Measurements from ENCODE around the gene GJB5.
"Not testable (repeated sequence)": the region's sequence is repeated elsewhere in the genome, so short reads cannot be mapped to it uniquely, and the experiment has no call there.

The GJB5 gene

DNA sequence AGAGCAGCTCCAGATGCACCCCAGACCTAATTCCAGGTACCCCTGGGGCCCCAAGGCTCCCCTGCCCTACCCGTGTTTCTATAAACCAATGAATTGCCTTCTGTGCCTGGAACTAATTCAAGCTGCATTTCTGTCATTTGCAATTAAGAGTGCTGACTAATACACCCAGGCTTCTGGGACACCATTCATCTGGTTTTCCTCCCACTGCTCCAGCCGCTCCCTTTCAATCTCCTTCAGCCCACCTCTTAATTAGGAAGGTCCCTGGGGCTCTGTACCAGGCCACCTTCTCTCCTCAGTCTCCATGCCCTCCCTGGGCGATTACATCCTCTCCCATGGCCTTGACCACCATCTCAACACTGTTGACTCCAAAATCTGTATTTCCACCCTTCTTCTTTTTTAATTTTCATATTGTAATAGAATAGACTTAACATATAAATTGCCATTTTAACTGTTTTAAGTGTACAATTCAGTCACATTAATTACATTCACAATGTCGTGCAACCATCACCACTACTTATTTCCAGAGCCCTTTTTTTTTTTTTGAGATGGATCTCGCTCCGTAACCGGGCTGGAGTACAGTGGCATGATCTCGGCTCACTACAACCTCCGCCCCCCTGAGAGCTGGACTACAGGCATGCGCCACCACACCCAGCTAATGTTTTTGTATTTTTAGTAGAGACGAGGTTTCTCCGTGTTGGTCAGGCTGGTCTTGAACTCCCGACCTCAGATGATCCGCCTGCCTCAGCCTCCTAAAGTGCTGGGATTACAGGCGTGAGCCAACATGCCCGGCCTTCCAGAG is 16.9 kb downstream of the GJB5 start:
- Histone ChIP-seq H3K36me3 (replicated peaks) (no peaks in the 10 kb centered on the region), H3K9me3 (no peaks in the 10 kb centered on the region), H3K27me3 (ENCODE audit: low read depth) (peaks cover 3% of the 10 kb centered on the region; the same call in 1 of the 2 replicates), H3K4me3 (no peak overlapping the region), H3K4me1 (no peaks in the 10 kb centered on the region)
- DNase-seq (ENCODE audit: low spot score in 2 of 2): no peak
- in situ Hi-C loops (cut with MboI; ENCODE audit: low sequenced_read_pairs): no loop called here

GRCh38 chr1:34773114-34773513 is 18.3 kb downstream of the GJB5 start:
- in situ Hi-C loops (cut with MboI; ENCODE audit: low sequenced_read_pairs); H3K27me3 ChIP-seq (ENCODE audit: low read depth); H3K36me3 ChIP-seq (replicated peaks); H3K4me1 ChIP-seq; H3K9me3 ChIP-seq; DNase-seq (ENCODE audit: low spot score in 2 of 2); H3K4me3 ChIP-seq: not testable (repeated sequence)

GRCh38 chr1:34774957-34775356 is 20.1 kb downstream of the GJB5 start:
- DNase-seq (ENCODE audit: low spot score in 2 of 2): no peak
- no peaks in the 10 kb centered on the region; the same call in 1 of the 2 replicates for H3K27me3 ChIP-seq (ENCODE audit: low read depth)
- H3K4me1 ChIP-seq: no peaks in the 10 kb centered on the region
- no peaks in the 10 kb centered on the region for H3K9me3 ChIP-seq
- in situ Hi-C loops (cut with MboI; ENCODE audit: low sequenced_read_pairs): no loop called here
- H3K4me3 ChIP-seq: no peak overlapping the region
- H3K36me3 ChIP-seq (replicated peaks): no peaks in the 10 kb centered on the region

DNA sequence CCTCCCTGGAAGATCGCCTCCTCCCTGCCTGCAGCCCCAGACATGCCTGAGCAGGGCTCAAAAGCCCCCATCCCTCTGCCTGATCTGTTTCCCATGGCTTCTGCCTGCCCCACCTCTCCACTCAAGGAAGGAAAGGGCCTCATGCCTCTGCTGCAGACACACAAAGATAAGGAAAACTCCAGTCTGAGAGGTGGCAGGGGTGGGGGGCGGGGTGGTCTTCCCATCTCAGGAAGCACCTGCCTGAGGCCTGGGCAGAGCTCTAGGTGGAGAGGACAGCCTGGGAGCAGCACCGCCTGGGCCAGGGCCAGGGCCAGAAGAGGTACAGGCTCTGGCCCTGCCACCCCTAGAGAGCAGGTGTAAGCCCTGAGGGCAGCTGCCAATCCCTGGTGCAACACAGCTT is 22.1 kb downstream of the GJB5 start:
- no peak overlapping the region for H3K4me3 ChIP-seq
- H3K27me3 ChIP-seq (ENCODE audit: low read depth): peaks cover 4% of the 10 kb centered on the region; the same call in 1 of the 2 replicates
- no peaks in the 10 kb centered on the region for H3K36me3 ChIP-seq (replicated peaks)
- DNase-seq (ENCODE audit: low spot score in 2 of 2): no peak
- H3K9me3 ChIP-seq: no peaks in the 10 kb centered on the region
- no peaks in the 10 kb centered on the region for H3K4me1 ChIP-seq
- in situ Hi-C loops (cut with MboI; ENCODE audit: low sequenced_read_pairs): no loop called here

GRCh38 chr1:34777519-34778321 is 22.9 kb downstream of the GJB5 start:
- H3K4me1 ChIP-seq: no peaks in the 10 kb centered on the region
- H3K27me3 ChIP-seq (ENCODE audit: low read depth): peaks cover 4% of the 10 kb centered on the region; the same call in 1 of the 2 replicates
- no peaks in the 10 kb centered on the region for H3K9me3 ChIP-seq
- in situ Hi-C loops (cut with MboI; ENCODE audit: low sequenced_read_pairs): no loop called here
- H3K4me3 ChIP-seq: no peak overlapping the region
- no peaks in the 10 kb centered on the region for H3K36me3 ChIP-seq (replicated peaks)
- no peak for DNase-seq (ENCODE audit: low spot score in 2 of 2)

DNA sequence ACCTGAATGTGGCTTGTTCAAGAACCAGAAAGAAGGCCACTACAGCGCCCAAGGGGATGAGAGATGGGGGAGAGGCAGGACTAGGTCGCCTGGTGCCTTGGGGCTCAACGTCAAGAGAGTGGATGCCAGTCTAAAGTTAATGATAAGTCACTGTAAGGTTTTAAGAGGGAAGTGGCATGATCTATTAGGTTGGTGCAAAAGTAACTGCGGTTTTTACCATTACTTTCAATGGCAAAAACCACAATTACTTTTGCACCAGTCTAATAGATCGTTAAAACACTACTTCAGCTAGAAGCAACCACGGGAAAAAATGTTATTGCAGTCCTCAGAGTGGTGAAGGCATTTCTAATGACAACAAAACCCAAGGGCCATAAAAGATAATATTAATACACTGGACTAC is 23.5 kb downstream of the GJB5 start:
- Histone ChIP-seq H3K4me1 (no peaks in the 10 kb centered on the region), H3K27me3 (ENCODE audit: low read depth) (peaks cover 4% of the 10 kb centered on the region; the same call in 1 of the 2 replicates)
- in situ Hi-C loops (cut with MboI; ENCODE audit: low sequenced_read_pairs): no loop called here

DNA sequence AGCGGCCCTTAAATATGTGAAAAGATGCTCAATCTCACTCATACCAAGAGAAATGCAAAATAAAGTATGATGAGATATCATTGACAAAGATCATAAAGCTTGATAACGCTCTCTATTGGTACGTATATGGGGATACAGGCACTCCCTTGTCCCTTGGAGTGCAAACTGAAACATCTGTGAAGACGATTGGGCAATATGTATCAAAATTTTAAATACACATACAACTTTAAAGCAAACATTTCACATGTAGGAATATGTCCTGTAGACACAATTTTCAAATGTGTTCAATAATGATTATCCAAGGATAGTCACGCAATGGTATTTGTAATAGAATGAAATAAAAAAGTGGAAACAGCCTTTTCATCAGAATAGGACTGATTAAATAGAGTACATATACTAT is 24.2 kb downstream of the GJB5 start:
- Histone ChIP-seq H3K4me1 (no peaks in the 10 kb centered on the region), H3K36me3 (replicated peaks) (no peaks in the 10 kb centered on the region), H3K9me3 (no peaks in the 10 kb centered on the region), H3K4me3 (no peak overlapping the region), H3K27me3 (ENCODE audit: low read depth) (peaks cover 4% of the 10 kb centered on the region; the same call in 1 of the 2 replicates)
- in situ Hi-C loops (cut with MboI; ENCODE audit: low sequenced_read_pairs): no loop called here
- DNase-seq (ENCODE audit: low spot score in 2 of 2): no peak

More for the DNA sequence above, 23.5 kb downstream of the GJB5 start:
- no peaks in the 10 kb centered on the region for H3K9me3 ChIP-seq
- DNase-seq (ENCODE audit: low spot score in 2 of 2): no peak
- H3K36me3 ChIP-seq (replicated peaks): no peaks in the 10 kb centered on the region
- no peak overlapping the region for H3K4me3 ChIP-seq

GRCh38 chr1:34779526-34779925 is 24.7 kb downstream of the GJB5 start:
- Histone ChIP-seq H3K36me3 (replicated peaks) (no peaks in the 10 kb centered on the region), H3K4me3 (no peak overlapping the region), H3K27me3 (ENCODE audit: low read depth) (peaks cover 4% of the 10 kb centered on the region; the same call in 1 of the 2 replicates), H3K4me1 (no peaks in the 10 kb centered on the region), H3K9me3 (no peaks in the 10 kb centered on the region)
- in situ Hi-C loops (cut with MboI; ENCODE audit: low sequenced_read_pairs): no loop called here
- DNase-seq (ENCODE audit: low spot score in 2 of 2): no peak

GRCh38 chr1:34779962-34780361 is 25.1 kb downstream of the GJB5 start:
- H3K36me3 ChIP-seq (replicated peaks): no peaks in the 10 kb centered on the region
- DNase-seq (ENCODE audit: low spot score in 2 of 2): no peak
- in situ Hi-C loops (cut with MboI; ENCODE audit: low sequenced_read_pairs): no loop called here
- no peaks in the 10 kb centered on the region for H3K9me3 ChIP-seq
- no peaks in the 10 kb centered on the region for H3K4me1 ChIP-seq
- no peak overlapping the region for H3K4me3 ChIP-seq
- peaks cover 4% of the 10 kb centered on the region; the same call in 1 of the 2 replicates for H3K27me3 ChIP-seq (ENCODE audit: low read depth)

GRCh38 chr1:34780528-34780927 is 25.7 kb downstream of the GJB5 start:
- no peak for DNase-seq (ENCODE audit: low spot score in 2 of 2)
- H3K4me1 ChIP-seq: no peaks in the 10 kb centered on the region
- H3K4me3 ChIP-seq: no peak overlapping the region
- in situ Hi-C loops (cut with MboI; ENCODE audit: low sequenced_read_pairs): no loop called here
- no peaks in the 10 kb centered on the region for H3K9me3 ChIP-seq
- H3K27me3 ChIP-seq (ENCODE audit: low read depth): peaks cover 4% of the 10 kb centered on the region; the same call in 1 of the 2 replicates
- no peaks in the 10 kb centered on the region for H3K36me3 ChIP-seq (replicated peaks)

GRCh38 chr1:34781071-34781843 is 26.4 kb downstream of the GJB5 start, which contains the start of gene GJB3:
Gene GJB3, plus strand, starts transcription at chr1:34781214. Its CDS starts 3,549 bp downstream, at chr1:34784763.
- Histone ChIP-seq H3K4me3 (no peak within 1 kb of the TSS), H3K4me1 (no peaks in the 10 kb centered on the region), H3K27me3 (ENCODE audit: low read depth) (peaks cover 4% of the 10 kb centered on the region; the same call in 1 of the 2 replicates), H3K9me3 (no peaks in the 10 kb centered on the region), H3K36me3 (replicated peaks) (no peaks in the 10 kb centered on the region)
- in situ Hi-C loops (cut with MboI; ENCODE audit: low sequenced_read_pairs): no loop called here
- no peak for DNase-seq (ENCODE audit: low spot score in 2 of 2)

DNA sequence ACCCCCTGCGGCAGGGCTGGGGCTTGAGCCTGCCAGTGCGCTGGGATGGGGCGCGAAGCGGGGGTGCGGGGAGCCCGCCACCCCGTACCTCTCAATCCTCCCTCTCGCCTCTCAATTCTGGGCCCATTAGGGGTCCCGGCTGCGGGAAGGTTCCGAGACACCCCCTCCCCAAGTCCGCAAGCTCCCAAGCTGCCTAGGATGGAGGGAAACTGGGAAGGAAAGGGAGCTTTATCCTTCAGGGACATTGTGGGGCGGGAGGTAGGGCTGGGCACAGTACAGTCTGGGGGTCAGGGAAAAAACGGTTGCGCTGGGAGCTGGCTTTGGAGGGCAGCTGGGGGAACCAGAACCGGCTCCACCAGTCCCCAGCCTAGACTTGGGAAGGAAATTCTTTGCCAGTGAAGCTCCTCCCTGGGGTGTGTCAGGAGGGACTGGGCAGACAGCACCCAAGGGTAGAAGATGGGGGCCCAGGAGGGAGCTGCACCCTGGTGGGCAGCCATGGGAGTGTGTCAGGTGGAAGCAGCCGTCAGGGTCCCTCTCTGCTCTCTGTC is 27.1 kb downstream of the GJB5 start:
- Histone ChIP-seq H3K36me3 (replicated peaks) (no peaks in the 10 kb centered on the region), H3K27me3 (ENCODE audit: low read depth) (peaks cover 4% of the 10 kb centered on the region; the same call in 1 of the 2 replicates), H3K4me3 (no peak overlapping the region), H3K4me1 (no peaks in the 10 kb centered on the region), H3K9me3 (no peaks in the 10 kb centered on the region)
- DNase-seq (ENCODE audit: low spot score in 2 of 2): no peak
- in situ Hi-C loops (cut with MboI; ENCODE audit: low sequenced_read_pairs): no loop called here

DNA sequence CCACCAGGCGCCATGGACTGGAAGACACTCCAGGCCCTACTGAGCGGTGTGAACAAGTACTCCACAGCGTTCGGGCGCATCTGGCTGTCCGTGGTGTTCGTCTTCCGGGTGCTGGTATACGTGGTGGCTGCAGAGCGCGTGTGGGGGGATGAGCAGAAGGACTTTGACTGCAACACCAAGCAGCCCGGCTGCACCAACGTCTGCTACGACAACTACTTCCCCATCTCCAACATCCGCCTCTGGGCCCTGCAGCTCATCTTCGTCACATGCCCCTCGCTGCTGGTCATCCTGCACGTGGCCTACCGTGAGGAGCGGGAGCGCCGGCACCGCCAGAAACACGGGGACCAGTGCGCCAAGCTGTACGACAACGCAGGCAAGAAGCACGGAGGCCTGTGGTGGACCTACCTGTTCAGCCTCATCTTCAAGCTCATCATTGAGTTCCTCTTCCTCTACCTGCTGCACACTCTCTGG is 29.9 kb downstream of the GJB5 start:
- no peaks in the 10 kb centered on the region for H3K36me3 ChIP-seq (replicated peaks)
- H3K4me3 ChIP-seq: no peak overlapping the region
- H3K27me3 ChIP-seq (ENCODE audit: low read depth): peaks cover 4% of the 10 kb centered on the region; the same call in 1 of the 2 replicates
- no peaks in the 10 kb centered on the region for H3K9me3 ChIP-seq
- no peaks in the 10 kb centered on the region for H3K4me1 ChIP-seq
- no peak for DNase-seq (ENCODE audit: low spot score in 2 of 2)
- in situ Hi-C loops (cut with MboI; ENCODE audit: low sequenced_read_pairs): no loop called here

Measured in HAP-1 (cell line).